Measurements from ENCODE around the gene AP1AR. TPM values are rescaled to one million over a fixed set of nuclear protein-coding genes. Genes with fewer than 3 reads are reported as not detected.
"Not testable (repeated sequence)": the region's sequence is repeated elsewhere in the genome, so short reads cannot be mapped to it uniquely, and the experiment has no call there.

The AP1AR gene
- total RNA-seq, 4 donors from 2014 or later = 11.7 to 28.7 (median 14.4) TPM

- no peaks in the 10 kb centered on the region for H3K36me3 ChIP-seq
- H3K4me3 ChIP-seq = no peak overlapping the region
- no peaks in the 10 kb centered on the region for H3K27me3 ChIP-seq
- no peak overlapping the region for H3K27ac ChIP-seq (replicated peaks in 1 of 4)
- no peaks in the 10 kb centered on the region for H3K9me3 ChIP-seq
- H3K4me1 ChIP-seq = peaks cover 0 to 7% (median 6%) of the 10 kb centered on the region in 4 donors
- TF ChIP-seq POLR2AphosphoS5 (IDR thresholded peaks at IDR 0.05) = no peak
- no peak for TF ChIP-seq CTCF (IDR thresholded peaks at IDR 0.05)
- no peak for TF ChIP-seq POLR2A (IDR thresholded peaks at IDR 0.05; ENCODE audit: low read depth)
- no peak for TF ChIP-seq EP300 (IDR thresholded peaks at IDR 0.05)
- DNase-seq (ENCODE audit: extremely low spot score) = no peak
- 89% methylated on average over 3 of the region's 3 CpGs for WGBS
- intact Hi-C loops (cut with DNase I) = no loop called here
These were observed 58.8 kb downstream of the AP1AR start for GRCh38 chr4:112290341-112290740.

GRCh38 chr4:112296949-112297880 is 65.6 kb downstream of the AP1AR start, which contains the start of gene ALPK1:
TSS of gene ALPK1 (plus strand) at chr4:112297369.
- Histone ChIP-seq H3K27ac (replicated peaks in 1 of 4) (peak within 1 kb of the TSS; percentile 64 to 80 (median 72)), H3K4me1 (peaks cover 7 to 27% (median 21%) of the 10 kb centered on the region in 4 donors), H3K36me3 (peaks cover 0 to 11% (median 4%) of the 10 kb centered on the region in 4 donors), H3K27me3 (no peaks in the 10 kb centered on the region), H3K4me3 (peak within 1 kb of the TSS; percentile 48 to 57 (median 54)), H3K9me3 (no peaks in the 10 kb centered on the region)
- no peak for DNase-seq (ENCODE audit: extremely low spot score)
- WGBS = 4% methylated on average over 4 of the region's 4 CpGs
- intact Hi-C loops (cut with DNase I) = no loop called here
- no peak for TF ChIP-seq CTCF (IDR thresholded peaks at IDR 0.05)
- TF ChIP-seq EP300 (IDR thresholded peaks at IDR 0.05) = peak; percentile 53
- TF ChIP-seq POLR2A (IDR thresholded peaks at IDR 0.05; ENCODE audit: low read depth) = peak; percentile 30
- TF ChIP-seq POLR2AphosphoS5 (IDR thresholded peaks at IDR 0.05) = peak; percentile 14 to 85

DNA sequence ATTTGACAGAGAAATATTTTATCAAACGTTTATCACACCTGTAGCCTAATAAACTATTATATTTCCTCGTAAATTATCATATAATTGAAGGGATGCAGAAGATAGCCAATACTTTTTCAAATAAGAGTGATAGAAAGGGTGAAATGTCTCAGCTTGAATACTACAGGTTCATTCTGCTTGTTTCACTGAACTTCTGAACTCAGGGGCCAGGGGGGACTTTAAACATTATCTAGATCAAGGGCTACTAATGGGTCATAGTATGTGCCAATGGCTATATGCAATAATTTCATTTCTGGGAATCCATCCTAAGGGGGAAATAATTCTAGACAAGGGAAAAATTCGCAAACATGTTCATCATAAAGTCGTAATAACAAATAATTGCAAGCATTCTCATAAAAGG is 68.1 kb downstream of the AP1AR start:
- 87% methylated on average over 4 of the region's 4 CpGs for WGBS
- no peaks in the 10 kb centered on the region for H3K9me3 ChIP-seq
- intact Hi-C loops (cut with DNase I) = no loop called here
- no peak overlapping the region for H3K4me3 ChIP-seq
- no peak overlapping the region for H3K27ac ChIP-seq (replicated peaks in 1 of 4)
- TF ChIP-seq EP300 (IDR thresholded peaks at IDR 0.05) = no peak
- TF ChIP-seq POLR2AphosphoS5 (IDR thresholded peaks at IDR 0.05) = no peak
- no peak for TF ChIP-seq POLR2A (IDR thresholded peaks at IDR 0.05; ENCODE audit: low read depth)
- peaks cover 7 to 27% (median 21%) of the 10 kb centered on the region in 4 donors for H3K4me1 ChIP-seq
- no peak for DNase-seq (ENCODE audit: extremely low spot score)
- no peaks in the 10 kb centered on the region for H3K27me3 ChIP-seq
- peaks cover 0 to 26% (median 7%) of the 10 kb centered on the region in 4 donors for H3K36me3 ChIP-seq

DNA sequence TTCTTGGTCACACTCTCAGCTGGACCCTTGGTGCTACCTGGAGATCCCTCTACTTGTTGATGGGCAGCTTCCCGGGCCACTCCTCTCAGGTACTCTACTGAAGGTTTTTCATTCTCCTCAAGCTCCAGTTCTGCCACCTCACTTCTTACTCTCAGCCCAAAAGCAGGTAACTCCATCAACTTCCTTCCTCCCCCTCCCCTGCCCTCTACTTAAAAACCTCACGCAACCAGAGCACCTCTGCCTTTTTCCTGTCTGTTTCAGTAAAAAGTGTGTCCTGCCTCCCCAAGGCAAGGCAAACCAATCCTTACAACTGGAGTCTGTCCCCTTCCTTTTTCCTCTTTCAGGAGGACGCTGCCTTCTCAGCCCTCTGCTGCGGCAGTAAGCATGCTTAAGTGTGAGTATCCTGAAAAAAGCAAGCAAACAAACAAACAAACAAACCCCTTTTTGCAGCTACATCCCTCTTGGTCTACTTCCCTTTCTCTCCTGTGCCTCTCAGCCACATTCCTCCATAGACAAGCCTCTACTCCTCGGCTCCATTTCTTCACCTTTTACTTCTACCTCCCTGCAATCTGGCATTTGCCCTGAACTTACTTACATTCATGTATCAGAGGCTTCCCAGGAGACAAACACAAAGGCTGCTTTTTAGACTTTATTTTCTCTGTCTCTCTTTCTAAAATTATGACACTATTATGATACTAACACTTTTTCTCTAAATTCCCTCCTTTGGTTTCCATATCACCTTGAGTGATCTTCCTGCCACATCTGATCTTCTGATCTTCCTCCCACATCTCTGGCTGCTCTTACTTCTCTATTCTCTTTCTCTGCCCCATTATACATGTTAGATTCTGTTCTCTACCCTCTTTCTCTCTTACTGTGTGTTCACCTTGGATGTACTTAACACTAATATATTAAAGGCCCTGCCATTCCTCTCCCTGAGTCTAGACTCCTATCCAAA is 71.0 kb downstream of the AP1AR start:
- DNase-seq (ENCODE audit: extremely low spot score) = no peak
- intact Hi-C loops (cut with DNase I) = no loop called here
- Histone ChIP-seq H3K27me3 (no peaks in the 10 kb centered on the region), H3K9me3 (no peaks in the 10 kb centered on the region), H3K27ac (replicated peaks in 1 of 4) (no peak overlapping the region), H3K4me3 (no peak overlapping the region), H3K36me3 (peaks cover 0 to 26% (median 7%) of the 10 kb centered on the region in 4 donors), H3K4me1 (peaks cover 7 to 19% (median 17%) of the 10 kb centered on the region in 4 donors)
- 74% methylated on average over 5 of the region's 5 CpGs for WGBS
- TF ChIP-seq POLR2A (IDR thresholded peaks at IDR 0.05; ENCODE audit: low read depth) = no peak
- TF ChIP-seq POLR2AphosphoS5 (IDR thresholded peaks at IDR 0.05) = no peak
- TF ChIP-seq EP300 (IDR thresholded peaks at IDR 0.05) = no peak
- TF ChIP-seq CTCF (IDR thresholded peaks at IDR 0.05) = no peak

- intact Hi-C loops (cut with DNase I); H3K4me3 ChIP-seq; H3K4me1 ChIP-seq; H3K27ac ChIP-seq (replicated peaks in 1 of 4); H3K9me3 ChIP-seq; H3K27me3 ChIP-seq; DNase-seq (ENCODE audit: extremely low spot score): not testable (repeated sequence)
- 57% methylated on average over 3 of the region's 3 CpGs for WGBS
- peaks cover 0 to 26% (median 7%) of the 10 kb centered on the region in 4 donors for H3K36me3 ChIP-seq
These were observed 73.9 kb downstream of the AP1AR start for GRCh38 chr4:112305477-112305876.

- WGBS = 40% methylated on average over 12 of the region's 12 CpGs
- not testable (repeated sequence) for H3K27me3 ChIP-seq
These were observed 77.7 kb downstream of the AP1AR start for GRCh38 chr4:112309263-112309791.

More at GRCh38 chr4:112309263-112309791, 77.7 kb downstream of the AP1AR start:
- H3K4me3 ChIP-seq = peak overlapping the region in 3 of 4 donors; percentile 18 to 40 (median 25)
- H3K27ac ChIP-seq (replicated peaks in 1 of 4); DNase-seq (ENCODE audit: extremely low spot score); intact Hi-C loops (cut with DNase I); H3K4me1 ChIP-seq; H3K9me3 ChIP-seq; H3K36me3 ChIP-seq: not testable (repeated sequence)

Measured in esophagus muscularis mucosa (tissue), 4 donors.